GM12872 (cell line): ENCODE measurements around the gene CHRDL2.

Experiments used
- CTCF ChIP-seq: IDR thresholded peaks from 3 replicates; pipeline ENCODE4 v1.5.1; 2011; ENCODE audit warnings: low read depth, mild to moderate bottlenecking, low read length, moderate library complexity; ENCODE audit not compliant: insufficient read depth

The CHRDL2 gene

GRCh38 chr11:74703211-74703610, 28.0 kb downstream of the CHRDL2 start:
- no peak for TF ChIP-seq CTCF

GRCh38 chr11:74702383-74703007, 28.7 kb downstream of the CHRDL2 start:
- TF ChIP-seq CTCF, result peak; percentile 90

GRCh38 chr11:74701351-74701750, 29.9 kb downstream of the CHRDL2 start:
- TF ChIP-seq CTCF, result 0 out of 3 replicates have a peak, but pooled peaks have one; percentile 10

GRCh38 chr11:74699615-74700396, 31.4 kb downstream of the CHRDL2 start:
- TF ChIP-seq CTCF, result no peak

GRCh38 chr11:74697722-74698121, 33.5 kb downstream of the CHRDL2 start:
- TF ChIP-seq CTCF, result no peak

GRCh38 chr11:74696939-74697675, 34.1 kb downstream of the CHRDL2 start:
- no peak for TF ChIP-seq CTCF

- no peak for TF ChIP-seq CTCF
These were observed 34.7 kb downstream of the CHRDL2 start for GRCh38 chr11:74696500-74696899.
